Measurements from ENCODE around the gene LAD1.

Gene LAD1, protein sequence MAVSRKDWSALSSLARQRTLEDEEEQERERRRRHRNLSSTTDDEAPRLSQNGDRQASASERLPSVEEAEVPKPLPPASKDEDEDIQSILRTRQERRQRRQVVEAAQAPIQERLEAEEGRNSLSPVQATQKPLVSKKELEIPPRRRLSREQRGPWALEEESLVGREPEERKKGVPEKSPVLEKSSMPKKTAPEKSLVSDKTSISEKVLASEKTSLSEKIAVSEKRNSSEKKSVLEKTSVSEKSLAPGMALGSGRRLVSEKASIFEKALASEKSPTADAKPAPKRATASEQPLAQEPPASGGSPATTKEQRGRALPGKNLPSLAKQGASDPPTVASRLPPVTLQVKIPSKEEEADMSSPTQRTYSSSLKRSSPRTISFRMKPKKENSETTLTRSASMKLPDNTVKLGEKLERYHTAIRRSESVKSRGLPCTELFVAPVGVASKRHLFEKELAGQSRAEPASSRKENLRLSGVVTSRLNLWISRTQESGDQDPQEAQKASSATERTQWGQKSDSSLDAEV

DNA sequence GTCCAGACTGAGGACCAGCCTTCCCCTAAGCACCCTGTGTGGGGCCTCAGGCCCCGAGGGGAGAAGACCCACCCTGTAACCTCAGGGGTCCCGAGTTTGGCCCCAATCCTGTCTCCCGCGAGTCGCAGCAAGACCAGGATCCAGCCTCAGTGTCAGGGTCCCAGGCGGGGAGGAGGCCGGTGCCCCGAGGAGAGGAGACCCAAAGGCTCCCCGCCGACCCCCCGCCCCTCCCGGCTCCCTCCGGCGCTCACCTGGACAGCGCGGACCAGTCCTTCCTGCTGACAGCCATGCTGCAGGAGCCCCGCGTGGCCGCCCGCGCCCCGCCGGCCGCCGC is at the start of gene LAD1:
TSS of gene LAD1 (minus strand) at position 307 of the 334 bp plus-strand sequence. CDS start at position 289, 18 bp downstream.
- peaks cover 27% of the 10 kb centered on the region for H3K27me3 ChIP-seq (ENCODE audit: low read depth, low read length)
- peak within 1 kb of the TSS; percentile 87 for H3K27ac ChIP-seq (ENCODE audit: low read length)
- H3K9me3 ChIP-seq (ENCODE audit: control insufficient read depth in 1 of 2, low read length in 2 of 2), result no peaks in the 10 kb centered on the region
- no peaks in the 10 kb centered on the region for H3K36me3 ChIP-seq (ENCODE audit: control insufficient read depth in 1 of 2, insufficient read depth in 2 of 2, low read length in 2 of 2)
- peaks cover 1 to 7% of the 10 kb centered on the region in 2 donors for H3K4me1 ChIP-seq (ENCODE audit: control insufficient read depth in 1 of 2, insufficient read depth in 2 of 2, low read length in 2 of 2)
- H3K4me3 ChIP-seq (ENCODE audit: low read depth in 1 of 2, low read length in 2 of 2), result peak within 1 kb of the TSS; percentile 30 to 53

DNA sequence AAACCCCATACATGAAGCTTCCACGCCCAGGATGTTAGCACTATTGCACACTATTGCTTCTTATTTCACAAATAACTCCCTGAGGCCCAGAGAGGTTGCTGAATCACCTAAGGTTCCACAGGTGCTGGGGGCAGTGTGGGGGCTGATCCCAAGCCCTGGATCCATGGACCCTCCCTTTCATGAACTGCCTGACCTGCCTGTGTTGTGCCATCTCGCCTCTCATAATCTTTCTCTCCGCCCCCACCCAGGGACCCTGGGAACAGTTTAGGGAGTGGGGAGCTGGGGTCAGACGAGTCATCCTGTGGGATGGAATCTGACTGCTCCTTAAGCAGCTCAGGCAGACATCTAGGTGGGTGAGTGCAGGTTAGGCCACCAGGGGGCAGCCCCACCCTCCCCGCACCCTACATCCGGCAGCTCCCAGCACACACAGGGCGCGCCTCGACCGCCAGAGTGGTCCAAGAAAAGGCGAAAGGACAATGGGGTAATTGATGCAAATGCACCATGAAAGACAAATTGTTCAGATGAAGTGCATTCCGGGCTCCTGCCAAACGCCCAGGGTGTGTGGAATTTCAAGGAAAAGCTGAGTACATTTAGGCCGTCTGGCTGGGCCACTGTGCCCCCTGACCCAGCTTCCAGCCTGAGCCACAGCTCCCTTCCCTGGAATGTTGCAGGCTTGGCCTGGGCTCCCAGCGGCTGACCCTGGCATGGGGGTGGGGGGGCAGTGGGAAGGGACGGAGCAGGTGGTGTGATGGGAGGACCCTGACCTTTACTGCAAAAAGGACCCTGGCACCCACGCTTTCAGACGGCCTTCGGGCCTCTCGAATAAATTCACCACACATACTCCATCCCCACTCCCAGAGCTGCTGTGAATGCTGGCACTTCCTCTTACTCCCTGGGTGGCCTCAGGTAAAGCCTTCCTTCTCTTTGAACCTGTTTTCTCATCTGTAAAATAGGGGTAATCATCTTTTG is 49.1 kb upstream of the LAD1 start:
- Histone ChIP-seq H3K4me1 (ENCODE audit: control insufficient read depth in 1 of 2, insufficient read depth in 2 of 2, low read length in 2 of 2) (peaks cover 7 to 23% of the 10 kb centered on the region in 2 donors), H3K4me3 (ENCODE audit: low read depth in 1 of 2, low read length in 2 of 2) (no peak overlapping the region)

DNA sequence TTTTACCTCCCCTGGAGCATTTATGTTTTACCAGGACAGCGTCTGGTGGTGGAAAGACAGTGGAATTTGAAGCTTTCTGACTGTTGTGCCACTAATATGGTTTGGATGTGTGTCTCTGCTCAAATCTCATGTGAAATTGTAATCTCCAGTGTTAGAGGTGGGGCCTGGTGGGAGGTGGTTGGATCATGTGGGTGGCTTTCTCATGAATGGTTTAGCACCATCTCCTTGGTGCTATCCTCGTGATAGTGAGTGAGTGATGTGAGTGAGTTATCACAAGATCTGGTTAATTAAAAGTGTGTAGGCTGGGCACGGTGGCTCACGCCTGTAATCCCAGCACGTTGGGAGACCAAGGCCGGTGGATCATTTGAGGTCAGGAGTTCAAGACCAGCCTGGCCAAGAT is 46.2 kb upstream of the LAD1 start:
- Histone ChIP-seq H3K27me3 (ENCODE audit: low read depth, low read length) (no peaks in the 10 kb centered on the region), H3K27ac (ENCODE audit: low read length) (no peak overlapping the region)

More for the DNA sequence above, 49.1 kb upstream of the LAD1 start:
- Histone ChIP-seq H3K9me3 (ENCODE audit: control insufficient read depth in 1 of 2, low read length in 2 of 2) (no peaks in the 10 kb centered on the region), H3K27me3 (ENCODE audit: low read depth, low read length) (no peaks in the 10 kb centered on the region), H3K27ac (ENCODE audit: low read length) (peak overlapping the region; percentile 45), H3K36me3 (ENCODE audit: control insufficient read depth in 1 of 2, insufficient read depth in 2 of 2, low read length in 2 of 2) (no peaks in the 10 kb centered on the region)

DNA sequence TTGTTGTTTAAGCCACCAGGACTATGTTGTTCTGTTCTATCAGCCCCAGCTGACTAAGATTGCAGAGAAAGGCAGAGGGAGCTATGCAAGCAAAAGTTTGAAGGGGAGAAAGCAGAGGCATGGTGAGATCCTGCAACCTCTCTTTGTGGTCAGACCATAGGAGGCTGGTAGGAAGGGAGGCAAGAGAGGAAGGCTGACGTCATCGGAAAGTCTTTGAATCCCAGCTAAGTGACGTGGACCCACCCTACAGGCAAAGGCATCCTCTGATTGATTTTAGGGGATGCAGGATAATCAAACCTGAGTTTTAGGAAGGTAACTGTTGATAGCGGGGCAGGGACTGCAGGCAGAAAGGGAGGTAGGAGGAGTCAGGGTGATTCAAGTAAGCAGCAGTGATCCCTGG is 45.7 kb upstream of the LAD1 start:
- H3K9me3 ChIP-seq (ENCODE audit: control insufficient read depth in 1 of 2, low read length in 2 of 2), result no peaks in the 10 kb centered on the region
- H3K4me1 ChIP-seq (ENCODE audit: control insufficient read depth in 1 of 2, insufficient read depth in 2 of 2, low read length in 2 of 2), result peaks cover 0 to 10% of the 10 kb centered on the region in 2 donors
- no peak overlapping the region for H3K27ac ChIP-seq (ENCODE audit: low read length)
- no peak overlapping the region for H3K4me3 ChIP-seq (ENCODE audit: low read depth in 1 of 2, low read length in 2 of 2)
- H3K36me3 ChIP-seq (ENCODE audit: control insufficient read depth in 1 of 2, insufficient read depth in 2 of 2, low read length in 2 of 2), result no peaks in the 10 kb centered on the region
- H3K27me3 ChIP-seq (ENCODE audit: low read depth, low read length), result no peaks in the 10 kb centered on the region

More for the DNA sequence above, 46.2 kb upstream of the LAD1 start:
- Histone ChIP-seq H3K4me3 (ENCODE audit: low read depth in 1 of 2, low read length in 2 of 2) (no peak overlapping the region), H3K4me1 (ENCODE audit: control insufficient read depth in 1 of 2, insufficient read depth in 2 of 2, low read length in 2 of 2) (peaks cover 0 to 12% of the 10 kb centered on the region in 2 donors), H3K36me3 (ENCODE audit: control insufficient read depth in 1 of 2, insufficient read depth in 2 of 2, low read length in 2 of 2) (no peaks in the 10 kb centered on the region), H3K9me3 (ENCODE audit: control insufficient read depth in 1 of 2, low read length in 2 of 2) (no peaks in the 10 kb centered on the region)

DNA sequence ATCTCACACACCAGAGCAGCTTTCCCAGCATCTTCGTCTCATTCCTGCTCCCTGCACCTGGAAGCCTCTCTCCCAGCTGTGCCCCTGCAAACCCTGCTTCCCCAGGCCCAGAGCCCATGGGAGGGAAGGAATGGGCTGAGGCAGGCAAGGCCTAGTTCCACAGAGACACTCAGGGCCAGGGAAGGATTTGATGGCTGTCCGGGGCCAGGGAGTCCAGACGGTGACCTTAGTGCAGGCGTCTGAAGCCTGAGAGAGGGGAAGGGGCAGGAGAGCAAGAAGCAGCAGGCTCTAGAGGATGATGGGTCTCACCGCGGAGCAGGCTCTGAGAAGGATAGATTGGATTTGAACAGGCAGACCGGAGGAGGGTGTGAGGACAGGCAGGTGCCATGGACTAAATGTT is 44.6 kb upstream of the LAD1 start:
- Histone ChIP-seq H3K4me3 (ENCODE audit: low read depth in 1 of 2, low read length in 2 of 2) (no peak overlapping the region), H3K9me3 (ENCODE audit: control insufficient read depth in 1 of 2, low read length in 2 of 2) (no peaks in the 10 kb centered on the region), H3K27me3 (ENCODE audit: low read depth, low read length) (no peaks in the 10 kb centered on the region), H3K4me1 (ENCODE audit: control insufficient read depth in 1 of 2, insufficient read depth in 2 of 2, low read length in 2 of 2) (peaks cover 0 to 10% of the 10 kb centered on the region in 2 donors), H3K27ac (ENCODE audit: low read length) (no peak overlapping the region), H3K36me3 (ENCODE audit: control insufficient read depth in 1 of 2, insufficient read depth in 2 of 2, low read length in 2 of 2) (no peaks in the 10 kb centered on the region)

DNA sequence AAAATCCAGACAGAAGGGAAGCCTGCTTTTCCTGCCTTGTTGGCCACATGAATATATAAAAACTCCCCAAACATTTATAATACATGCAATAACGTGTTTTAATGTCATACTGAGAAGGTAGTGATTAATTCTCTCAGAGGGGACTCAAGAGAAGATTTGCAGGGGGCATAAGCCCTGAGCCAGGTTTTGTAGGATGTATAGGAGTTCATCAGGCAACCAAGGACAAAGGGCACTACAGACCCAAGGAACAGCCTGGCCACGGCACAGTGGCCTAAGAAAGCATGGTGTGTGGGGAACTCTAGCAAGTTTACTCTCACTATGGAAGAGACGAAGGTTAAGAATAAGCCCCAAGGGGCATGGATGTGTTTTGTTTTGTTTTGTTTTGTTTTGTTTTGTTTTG is 37.8 kb upstream of the LAD1 start:
- H3K4me3 ChIP-seq (ENCODE audit: low read depth in 1 of 2, low read length in 2 of 2), result no peak overlapping the region
- peaks cover 0 to 7% of the 10 kb centered on the region in 2 donors for H3K4me1 ChIP-seq (ENCODE audit: control insufficient read depth in 1 of 2, insufficient read depth in 2 of 2, low read length in 2 of 2)
- no peaks in the 10 kb centered on the region for H3K9me3 ChIP-seq (ENCODE audit: control insufficient read depth in 1 of 2, low read length in 2 of 2)
- H3K27ac ChIP-seq (ENCODE audit: low read length), result no peak overlapping the region
- no peaks in the 10 kb centered on the region for H3K27me3 ChIP-seq (ENCODE audit: low read depth, low read length)
- H3K36me3 ChIP-seq (ENCODE audit: control insufficient read depth in 1 of 2, insufficient read depth in 2 of 2, low read length in 2 of 2), result no peaks in the 10 kb centered on the region

DNA sequence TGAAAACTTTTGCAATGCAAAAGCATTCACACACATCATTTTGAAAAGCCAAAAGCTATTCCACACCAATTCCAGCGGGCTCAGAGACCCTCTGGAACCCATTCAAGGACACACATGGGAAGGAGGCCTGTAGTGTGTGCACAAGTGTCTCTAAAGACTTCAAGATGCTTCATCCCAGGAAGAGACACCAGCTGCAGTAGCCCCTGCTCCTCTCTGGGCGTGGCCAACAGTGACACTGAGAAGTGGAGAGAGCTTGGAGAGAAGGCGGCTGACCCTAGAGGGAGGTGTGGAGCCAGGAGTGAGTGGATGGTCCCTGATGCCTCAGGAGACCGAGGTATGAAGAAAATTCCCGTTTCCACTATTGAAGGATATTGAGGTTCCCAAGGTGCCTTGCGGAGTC is 37.3 kb upstream of the LAD1 start:
- no peak overlapping the region for H3K27ac ChIP-seq (ENCODE audit: low read length)
- H3K4me1 ChIP-seq (ENCODE audit: control insufficient read depth in 1 of 2, insufficient read depth in 2 of 2, low read length in 2 of 2), result peaks cover 0 to 7% of the 10 kb centered on the region in 2 donors
- H3K36me3 ChIP-seq (ENCODE audit: control insufficient read depth in 1 of 2, insufficient read depth in 2 of 2, low read length in 2 of 2), result no peaks in the 10 kb centered on the region
- H3K27me3 ChIP-seq (ENCODE audit: low read depth, low read length), result no peaks in the 10 kb centered on the region
- H3K4me3 ChIP-seq (ENCODE audit: low read depth in 1 of 2, low read length in 2 of 2), result no peak overlapping the region
- no peaks in the 10 kb centered on the region for H3K9me3 ChIP-seq (ENCODE audit: control insufficient read depth in 1 of 2, low read length in 2 of 2)

DNA sequence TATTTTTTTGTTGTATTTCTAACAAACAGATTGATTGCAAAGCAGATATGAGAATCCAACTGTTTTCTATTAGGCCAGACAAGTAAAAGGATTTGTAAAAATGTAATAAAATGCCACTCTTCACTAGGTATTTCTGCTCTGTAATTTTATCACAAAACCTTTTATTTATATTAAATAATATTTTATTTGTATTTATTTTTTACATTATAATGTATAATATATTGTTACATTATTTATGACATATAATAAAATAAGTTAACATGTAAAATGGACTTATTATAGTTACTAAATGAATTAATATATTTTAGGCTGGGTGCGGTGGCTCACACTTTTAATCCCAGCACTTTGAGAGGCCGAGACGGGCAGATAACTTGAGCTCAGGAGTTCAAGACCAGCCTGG is 35.1 kb upstream of the LAD1 start:
- no peaks in the 10 kb centered on the region for H3K9me3 ChIP-seq (ENCODE audit: control insufficient read depth in 1 of 2, low read length in 2 of 2)
- H3K27me3 ChIP-seq (ENCODE audit: low read depth, low read length), result no peaks in the 10 kb centered on the region
- H3K27ac ChIP-seq (ENCODE audit: low read length), result no peak overlapping the region
- no peak overlapping the region for H3K4me3 ChIP-seq (ENCODE audit: low read depth in 1 of 2, low read length in 2 of 2)
- H3K36me3 ChIP-seq (ENCODE audit: control insufficient read depth in 1 of 2, insufficient read depth in 2 of 2, low read length in 2 of 2), result no peaks in the 10 kb centered on the region
- peaks cover 0 to 7% of the 10 kb centered on the region in 2 donors for H3K4me1 ChIP-seq (ENCODE audit: control insufficient read depth in 1 of 2, insufficient read depth in 2 of 2, low read length in 2 of 2)

DNA sequence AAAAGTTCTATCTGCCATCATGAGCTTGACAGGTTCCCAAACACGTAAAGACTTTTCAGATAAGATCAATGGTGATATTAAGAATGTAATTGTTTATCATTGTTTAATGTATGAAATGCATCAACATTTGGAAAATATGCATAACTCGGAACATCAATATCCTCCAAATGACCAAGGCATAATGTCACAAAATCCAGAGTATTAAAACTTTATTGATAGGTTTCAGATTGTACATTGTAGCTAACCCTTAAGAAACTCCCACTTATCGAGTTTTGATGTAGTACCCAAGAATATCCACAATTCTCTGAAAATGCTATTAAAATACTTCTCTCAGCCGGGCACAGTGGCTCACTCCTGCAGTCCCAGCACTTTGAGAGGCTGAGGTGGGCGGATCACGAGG is 34.5 kb upstream of the LAD1 start:
- no peaks in the 10 kb centered on the region for H3K36me3 ChIP-seq (ENCODE audit: control insufficient read depth in 1 of 2, insufficient read depth in 2 of 2, low read length in 2 of 2)
- H3K9me3 ChIP-seq (ENCODE audit: control insufficient read depth in 1 of 2, low read length in 2 of 2), result no peaks in the 10 kb centered on the region
- H3K4me3 ChIP-seq (ENCODE audit: low read depth in 1 of 2, low read length in 2 of 2), result no peak overlapping the region
- H3K27ac ChIP-seq (ENCODE audit: low read length), result no peak overlapping the region
- H3K27me3 ChIP-seq (ENCODE audit: low read depth, low read length), result no peaks in the 10 kb centered on the region
- peaks cover 0 to 7% of the 10 kb centered on the region in 2 donors for H3K4me1 ChIP-seq (ENCODE audit: control insufficient read depth in 1 of 2, insufficient read depth in 2 of 2, low read length in 2 of 2)

DNA sequence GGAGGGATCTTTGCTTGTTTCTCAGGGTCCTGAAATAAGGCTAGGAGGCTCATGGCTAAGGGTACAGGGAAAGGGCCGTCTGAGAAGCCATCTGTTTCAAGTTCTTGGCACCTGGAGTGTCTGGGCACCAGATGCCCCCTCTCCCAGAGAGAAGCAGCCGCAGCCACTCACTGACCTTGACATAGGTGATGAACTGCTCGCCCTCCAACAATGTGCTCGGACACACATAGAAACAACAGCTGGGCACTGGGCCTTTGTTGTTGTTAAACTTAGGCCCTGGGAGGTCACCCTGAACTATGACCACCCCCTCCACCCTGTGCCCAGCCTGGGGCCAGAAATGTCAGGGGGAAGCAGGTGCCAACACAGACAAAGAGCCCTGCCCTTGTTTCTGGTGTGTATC is 31.7 kb upstream of the LAD1 start:
- Histone ChIP-seq H3K27ac (ENCODE audit: low read length) (no peak overlapping the region), H3K27me3 (ENCODE audit: low read depth, low read length) (no peaks in the 10 kb centered on the region), H3K9me3 (ENCODE audit: control insufficient read depth in 1 of 2, low read length in 2 of 2) (no peaks in the 10 kb centered on the region), H3K4me3 (ENCODE audit: low read depth in 1 of 2, low read length in 2 of 2) (no peak overlapping the region), H3K36me3 (ENCODE audit: control insufficient read depth in 1 of 2, insufficient read depth in 2 of 2, low read length in 2 of 2) (no peaks in the 10 kb centered on the region), H3K4me1 (ENCODE audit: control insufficient read depth in 1 of 2, insufficient read depth in 2 of 2, low read length in 2 of 2) (peaks cover 0 to under 1% of the 10 kb centered on the region in 2 donors)
